Measurements from ENCODE around the gene SERGEF. TPM values are rescaled to one million over a fixed set of nuclear protein-coding genes. Genes with fewer than 3 reads are reported as not detected.
A peak's percentile ranks its signal among the peaks of the same experiment; 100 is the strongest.
"Not testable (repeated sequence)": the region's sequence is repeated elsewhere in the genome, so short reads cannot be mapped to it uniquely, and the experiment has no call there.

The SERGEF gene
- total RNA-seq, 1 donor from 2014 or later = 24.0 TPM

- no peak for DNase-seq (ENCODE audit: extremely low spot score, unreplicated experiment)
- Mint-ChIP-seq H3K27me3 (ENCODE audit: unreplicated experiment) (no peaks in the 10 kb centered on the region), H3K9me3 (ENCODE audit: unreplicated experiment) (no peaks in the 10 kb centered on the region), H3K27ac (ENCODE audit: unreplicated experiment) (no peak overlapping the region), H3K4me1 (ENCODE audit: unreplicated experiment) (peaks cover 3% of the 10 kb centered on the region), H3K4me3 (ENCODE audit: unreplicated experiment) (no peak overlapping the region), H3K36me3 (ENCODE audit: unreplicated experiment) (peaks cover 36% of the 10 kb centered on the region)
- TF ChIP-seq CTCF (IDR thresholded peaks at IDR 0.05) = no peak
Measured at GRCh38 chr11:18000760-18001159, 12.1 kb downstream of the SERGEF start.

- not testable (repeated sequence) for H3K27ac Mint-ChIP-seq (ENCODE audit: unreplicated experiment); H3K4me3 Mint-ChIP-seq (ENCODE audit: unreplicated experiment); H3K27me3 Mint-ChIP-seq (ENCODE audit: unreplicated experiment); H3K4me1 Mint-ChIP-seq (ENCODE audit: unreplicated experiment); H3K9me3 Mint-ChIP-seq (ENCODE audit: unreplicated experiment); DNase-seq (ENCODE audit: extremely low spot score, unreplicated experiment)
- H3K36me3 Mint-ChIP-seq (ENCODE audit: unreplicated experiment) = peaks cover 36% of the 10 kb centered on the region
Measured at GRCh38 chr11:18000128-18000527, 12.7 kb downstream of the SERGEF start.

GRCh38 chr11:17992916-17993315, 19.9 kb downstream of the SERGEF start:
- peaks cover 11% of the 10 kb centered on the region for H3K36me3 Mint-ChIP-seq (ENCODE audit: unreplicated experiment)
- no peak overlapping the region for H3K4me3 Mint-ChIP-seq (ENCODE audit: unreplicated experiment)
- no peaks in the 10 kb centered on the region for H3K9me3 Mint-ChIP-seq (ENCODE audit: unreplicated experiment)
- H3K4me1 Mint-ChIP-seq (ENCODE audit: unreplicated experiment) = no peaks in the 10 kb centered on the region
- no peak overlapping the region for H3K27ac Mint-ChIP-seq (ENCODE audit: unreplicated experiment)
- no peaks in the 10 kb centered on the region for H3K27me3 Mint-ChIP-seq (ENCODE audit: unreplicated experiment)
- TF ChIP-seq CTCF (IDR thresholded peaks at IDR 0.05) = no peak
- DNase-seq (ENCODE audit: extremely low spot score, unreplicated experiment) = no peak

GRCh38 chr11:17991783-17992433, 20.9 kb downstream of the SERGEF start:
- H3K4me3 Mint-ChIP-seq (ENCODE audit: unreplicated experiment) = no peak overlapping the region
- H3K4me1 Mint-ChIP-seq (ENCODE audit: unreplicated experiment) = peaks cover 3% of the 10 kb centered on the region
- no peak overlapping the region for H3K27ac Mint-ChIP-seq (ENCODE audit: unreplicated experiment)
- H3K27me3 Mint-ChIP-seq (ENCODE audit: unreplicated experiment) = no peaks in the 10 kb centered on the region
- H3K36me3 Mint-ChIP-seq (ENCODE audit: unreplicated experiment) = peaks cover 15% of the 10 kb centered on the region
- peak; percentile 85 for TF ChIP-seq CTCF (IDR thresholded peaks at IDR 0.05)
- no peak for DNase-seq (ENCODE audit: extremely low spot score, unreplicated experiment)
- H3K9me3 Mint-ChIP-seq (ENCODE audit: unreplicated experiment) = no peaks in the 10 kb centered on the region

GRCh38 chr11:17989306-17989705, 23.5 kb downstream of the SERGEF start:
- no peak overlapping the region for H3K27ac Mint-ChIP-seq (ENCODE audit: unreplicated experiment)
- no peak overlapping the region for H3K4me3 Mint-ChIP-seq (ENCODE audit: unreplicated experiment)
- no peaks in the 10 kb centered on the region for H3K9me3 Mint-ChIP-seq (ENCODE audit: unreplicated experiment)
- H3K36me3 Mint-ChIP-seq (ENCODE audit: unreplicated experiment) = peaks cover 9% of the 10 kb centered on the region
- H3K27me3 Mint-ChIP-seq (ENCODE audit: unreplicated experiment) = no peaks in the 10 kb centered on the region
- no peak for TF ChIP-seq CTCF (IDR thresholded peaks at IDR 0.05)
- H3K4me1 Mint-ChIP-seq (ENCODE audit: unreplicated experiment) = peaks cover 3% of the 10 kb centered on the region
- DNase-seq (ENCODE audit: extremely low spot score, unreplicated experiment) = no peak

Data from osteocyte (in vitro differentiated cells).